Stimulated activated naive CD8-positive, alpha-beta T cell treated with anti-CD3 and anti-CD28 coated beads, Interleukin-15, Interleukin-2, amounts not matched to agents 100 ng/mL and 50 ng/mL, for 24 hours (primary cell): ENCODE results near the gene OR51V1.

Source experiments
- H3K27ac Mint-ChIP-seq: one replicate; pipeline ENCODE4 v1.8.0; 2021; ENCODE audit warnings: mild to moderate bottlenecking, mixed read lengths
- H3K27me3 Mint-ChIP-seq: one replicate; pipeline ENCODE4 v1.8.0; 2021; ENCODE audit warnings: mixed read lengths
- H3K36me3 Mint-ChIP-seq: one replicate; pipeline ENCODE4 v1.8.0; 2021; ENCODE audit warnings: low read depth, mixed read lengths
- H3K4me1 Mint-ChIP-seq: one replicate; pipeline ENCODE4 v1.8.0; 2021; ENCODE audit warnings: low read depth, mixed read lengths
- H3K4me3 Mint-ChIP-seq: one replicate; pipeline ENCODE4 v1.8.0; 2021; ENCODE audit warnings: mild to moderate bottlenecking, mixed read lengths
- H3K9me3 Mint-ChIP-seq: one replicate; pipeline ENCODE4 v1.8.0; 2021; ENCODE audit warnings: mixed read lengths

The OR51V1 gene

DNA sequence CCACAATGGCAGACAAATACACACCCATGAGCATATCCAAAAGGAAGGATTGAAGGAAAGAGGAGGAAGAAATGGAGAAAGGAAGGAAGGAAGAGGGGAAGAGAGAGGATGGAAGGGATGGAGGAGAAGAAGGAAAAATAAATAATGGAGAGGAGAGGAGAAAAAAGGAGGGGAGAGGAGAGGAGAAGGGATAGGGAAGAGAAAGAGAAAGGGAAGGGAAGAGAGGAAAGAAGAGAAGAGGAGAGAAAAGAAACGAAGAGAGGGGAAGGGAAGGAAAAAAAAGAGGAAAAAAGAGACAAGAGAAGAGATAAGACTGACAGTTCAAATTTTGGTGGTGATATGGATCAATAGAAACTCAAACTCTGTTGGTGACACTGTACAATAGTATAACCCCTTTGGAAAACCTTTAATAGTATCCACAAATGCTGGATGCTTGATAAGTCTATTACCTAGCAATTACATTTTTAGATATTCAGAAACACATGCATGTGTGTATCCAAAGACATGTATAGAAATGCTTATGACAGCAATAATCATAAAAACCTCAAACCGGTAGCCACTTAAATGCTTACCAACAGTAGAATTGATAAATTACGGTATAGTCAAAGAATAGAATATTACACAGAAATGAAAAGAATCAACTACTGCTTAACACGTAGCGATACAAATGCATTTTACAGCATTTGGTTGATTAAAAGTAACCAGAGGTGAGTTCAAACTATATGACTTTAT is 35.0 kb upstream of the OR51V1 start:
- H3K4me3 Mint-ChIP-seq, result no peak overlapping the region
- H3K27ac Mint-ChIP-seq, result no peak overlapping the region
- H3K36me3 Mint-ChIP-seq, result no peaks in the 10 kb centered on the region
- H3K9me3 Mint-ChIP-seq, result no peaks in the 10 kb centered on the region
- H3K27me3 Mint-ChIP-seq, result peaks cover 7% of the 10 kb centered on the region
- peaks cover 4% of the 10 kb centered on the region for H3K4me1 Mint-ChIP-seq

DNA sequence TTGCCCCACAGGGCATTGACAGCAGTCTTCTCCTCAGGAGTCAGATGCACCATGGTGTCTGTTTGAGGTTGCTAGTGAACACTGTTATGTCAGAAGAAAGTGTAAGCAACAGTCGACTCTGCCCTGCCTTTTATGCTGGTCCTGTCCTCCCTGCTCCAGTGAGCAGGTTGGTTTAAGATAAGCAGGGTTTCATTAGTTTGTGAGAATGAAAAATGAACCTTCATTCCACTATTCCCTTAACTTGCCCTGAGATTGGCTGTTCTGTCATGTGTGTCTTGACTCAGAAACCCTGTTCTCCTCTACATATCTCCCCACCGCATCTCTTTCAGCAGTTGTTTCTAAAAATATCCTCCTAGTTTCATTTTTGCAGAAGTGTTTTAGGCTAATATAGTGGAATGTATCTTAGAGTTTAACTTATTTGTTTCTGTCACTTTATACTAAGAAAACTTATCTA is 33.9 kb upstream of the OR51V1 start, which contains the start of gene HBD:
HBD (minus strand) TSS at position 103 of the 454 bp plus-strand sequence; CDS start at position 53, 50 bp downstream.
- peaks cover 4% of the 10 kb centered on the region for H3K4me1 Mint-ChIP-seq
- H3K27me3 Mint-ChIP-seq, result peaks cover 7% of the 10 kb centered on the region
- H3K36me3 Mint-ChIP-seq, result no peaks in the 10 kb centered on the region
- H3K4me3 Mint-ChIP-seq, result no peak within 1 kb of the TSS
- no peak within 1 kb of the TSS for H3K27ac Mint-ChIP-seq
- no peaks in the 10 kb centered on the region for H3K9me3 Mint-ChIP-seq

DNA sequence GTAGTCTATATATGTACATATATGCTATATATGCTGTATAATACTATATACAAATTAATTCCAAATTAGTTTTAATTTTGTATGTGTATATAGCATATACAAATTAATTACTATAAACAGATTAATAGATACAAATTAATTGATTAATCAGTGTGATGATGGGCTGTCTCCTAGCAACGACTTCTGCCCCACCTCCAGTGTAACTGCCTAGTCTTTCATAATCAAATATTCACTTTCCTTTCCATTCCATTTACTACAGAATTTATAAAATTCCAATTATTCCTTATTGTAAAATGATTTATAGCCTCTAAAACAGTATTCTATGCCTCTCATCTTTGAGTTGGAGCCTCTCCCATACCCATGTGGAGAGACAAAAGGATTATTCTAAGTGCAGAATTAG is 32.8 kb upstream of the OR51V1 start:
- peaks cover 4% of the 10 kb centered on the region for H3K4me1 Mint-ChIP-seq
- no peaks in the 10 kb centered on the region for H3K36me3 Mint-ChIP-seq
- peaks cover 7% of the 10 kb centered on the region for H3K27me3 Mint-ChIP-seq
- H3K4me3 Mint-ChIP-seq, result no peak overlapping the region
- no peak overlapping the region for H3K27ac Mint-ChIP-seq
- H3K9me3 Mint-ChIP-seq, result no peaks in the 10 kb centered on the region

DNA sequence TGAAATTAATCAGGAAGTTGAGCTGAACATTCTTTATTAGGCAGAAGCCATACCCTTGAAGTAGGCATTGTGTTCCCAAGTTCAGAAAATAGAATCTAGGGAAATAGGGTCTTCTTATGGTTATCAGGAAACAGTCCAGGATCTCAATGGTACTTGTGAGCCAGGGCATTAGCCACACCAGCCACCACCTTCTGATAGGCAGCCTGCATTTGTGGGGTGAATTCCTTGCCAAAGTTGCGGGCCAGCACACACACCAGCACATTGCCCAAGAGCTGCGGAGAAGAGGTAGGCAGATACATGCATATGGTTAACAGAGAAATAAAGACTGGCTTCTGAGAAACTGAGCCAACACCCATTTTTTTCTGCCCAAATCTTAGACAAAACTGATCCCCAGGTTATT is 32.3 kb upstream of the OR51V1 start:
- no peak overlapping the region for H3K4me3 Mint-ChIP-seq
- H3K27me3 Mint-ChIP-seq, result peaks cover 9% of the 10 kb centered on the region
- no peaks in the 10 kb centered on the region for H3K9me3 Mint-ChIP-seq
- no peak overlapping the region for H3K27ac Mint-ChIP-seq
- H3K36me3 Mint-ChIP-seq, result no peaks in the 10 kb centered on the region
- H3K4me1 Mint-ChIP-seq, result peaks cover 4% of the 10 kb centered on the region

DNA sequence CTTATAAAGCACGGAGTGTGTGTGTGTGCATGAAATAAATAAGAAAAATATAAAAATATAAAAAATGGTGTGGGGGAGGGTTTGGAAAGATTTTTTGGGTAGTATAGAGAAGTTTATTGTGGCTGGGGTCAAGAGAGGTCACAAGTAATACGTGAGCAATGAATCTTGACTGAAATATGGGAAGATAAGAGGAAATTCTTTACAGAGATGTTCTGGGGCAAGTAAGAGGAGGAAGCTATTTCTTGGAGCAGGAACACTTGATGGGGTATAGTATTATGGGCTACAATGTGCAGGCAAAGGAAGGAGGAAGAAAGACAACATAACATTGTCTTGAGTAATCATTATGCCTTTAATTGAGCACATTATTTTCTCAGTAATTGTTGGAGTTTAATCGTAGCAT is 31.7 kb upstream of the OR51V1 start:
- Mint-ChIP-seq H3K27ac (no peak overlapping the region), H3K4me3 (no peak overlapping the region), H3K27me3 (peaks cover 12% of the 10 kb centered on the region), H3K9me3 (no peaks in the 10 kb centered on the region), H3K36me3 (no peaks in the 10 kb centered on the region), H3K4me1 (peaks cover 4% of the 10 kb centered on the region)

DNA sequence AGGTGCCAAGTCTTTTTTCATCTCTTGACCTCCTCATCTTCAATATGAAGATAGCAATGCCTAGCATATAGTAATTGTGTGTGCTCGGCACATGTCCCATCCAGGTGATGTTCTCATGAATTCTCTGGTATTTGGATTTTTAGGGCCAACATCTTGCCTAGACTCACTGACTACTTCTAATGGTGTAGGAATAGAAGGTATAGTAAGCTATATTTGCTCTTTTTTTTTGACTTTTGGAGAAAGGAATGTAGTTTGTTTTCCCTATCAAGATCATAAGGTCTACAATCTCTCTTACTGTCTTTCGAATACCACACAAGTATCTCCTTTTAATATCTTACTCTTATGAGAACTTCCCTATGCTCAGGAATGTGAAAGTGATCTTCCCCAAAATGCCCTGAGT is 30.6 kb upstream of the OR51V1 start:
- no peaks in the 10 kb centered on the region for H3K36me3 Mint-ChIP-seq
- H3K4me3 Mint-ChIP-seq, result no peak overlapping the region
- peaks cover 4% of the 10 kb centered on the region for H3K4me1 Mint-ChIP-seq
- H3K9me3 Mint-ChIP-seq, result no peaks in the 10 kb centered on the region
- H3K27me3 Mint-ChIP-seq, result peaks cover 12% of the 10 kb centered on the region
- no peak overlapping the region for H3K27ac Mint-ChIP-seq

DNA sequence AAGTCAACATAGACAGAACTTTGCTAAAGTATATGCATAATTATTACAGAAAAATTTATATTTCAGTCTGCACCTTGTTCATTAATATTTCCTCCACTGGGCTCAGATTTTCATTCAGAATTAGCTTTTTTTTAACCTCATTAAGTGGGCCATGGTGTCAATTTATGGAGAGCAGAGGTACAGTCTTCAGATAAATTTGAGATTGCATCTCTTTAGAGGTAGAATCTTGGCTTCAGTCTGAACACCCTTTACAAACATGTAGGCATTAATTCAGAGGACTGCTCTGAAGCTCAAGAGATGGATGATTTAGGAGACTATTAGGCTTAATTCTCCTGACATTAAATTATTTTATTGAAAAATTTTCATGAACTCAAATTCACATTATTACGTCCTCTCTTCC is 29.8 kb upstream of the OR51V1 start:
- Mint-ChIP-seq H3K27ac (no peak overlapping the region), H3K4me3 (no peak overlapping the region), H3K36me3 (no peaks in the 10 kb centered on the region), H3K4me1 (peaks cover 4% of the 10 kb centered on the region), H3K9me3 (no peaks in the 10 kb centered on the region), H3K27me3 (peaks cover 7% of the 10 kb centered on the region)

DNA sequence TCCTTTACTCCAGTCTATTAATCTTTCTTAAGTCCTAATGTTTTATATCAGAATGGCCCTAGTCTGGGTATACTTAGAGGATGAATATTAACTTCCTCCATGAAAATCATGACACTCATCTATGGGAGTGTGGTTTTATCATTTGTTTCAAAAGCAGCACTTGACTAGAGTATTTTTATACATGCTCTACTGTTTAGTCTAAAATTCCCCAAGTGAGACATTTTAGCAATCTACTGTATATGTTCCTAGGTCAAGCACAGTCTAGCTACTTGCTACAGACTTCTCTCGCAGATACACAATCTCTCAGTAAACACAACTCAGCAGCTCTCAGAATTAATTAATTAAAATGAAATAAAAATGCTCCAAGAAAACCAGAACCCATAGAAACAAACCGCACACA is 29.3 kb upstream of the OR51V1 start:
- Mint-ChIP-seq H3K27me3 (peaks cover 5% of the 10 kb centered on the region), H3K4me1 (peaks cover 4% of the 10 kb centered on the region), H3K4me3 (no peak overlapping the region), H3K36me3 (no peaks in the 10 kb centered on the region), H3K27ac (no peak overlapping the region), H3K9me3 (no peaks in the 10 kb centered on the region)

DNA sequence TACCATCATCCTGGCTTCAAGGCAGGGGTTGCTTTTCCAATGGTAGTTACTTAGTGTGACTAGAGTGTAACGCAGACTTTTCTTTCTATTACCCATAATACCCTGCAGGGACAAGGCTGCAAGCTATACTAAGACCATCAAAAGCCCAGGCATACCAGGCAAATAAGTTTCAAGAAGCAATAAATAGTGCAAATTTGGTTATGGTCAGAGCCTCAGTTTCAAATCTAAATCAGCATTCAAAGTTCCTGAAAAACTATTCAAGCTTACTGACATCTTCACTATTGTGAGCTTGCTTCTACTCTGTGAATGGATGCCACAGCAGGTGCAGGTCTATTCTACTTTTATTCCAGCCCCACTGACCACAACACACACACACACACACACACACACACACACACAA is 28.9 kb upstream of the OR51V1 start:
- Mint-ChIP-seq H3K9me3 (no peaks in the 10 kb centered on the region), H3K27me3 (peaks cover 5% of the 10 kb centered on the region), H3K27ac (no peak overlapping the region), H3K36me3 (no peaks in the 10 kb centered on the region), H3K4me3 (no peak overlapping the region), H3K4me1 (peaks cover under 1% of the 10 kb centered on the region)

DNA sequence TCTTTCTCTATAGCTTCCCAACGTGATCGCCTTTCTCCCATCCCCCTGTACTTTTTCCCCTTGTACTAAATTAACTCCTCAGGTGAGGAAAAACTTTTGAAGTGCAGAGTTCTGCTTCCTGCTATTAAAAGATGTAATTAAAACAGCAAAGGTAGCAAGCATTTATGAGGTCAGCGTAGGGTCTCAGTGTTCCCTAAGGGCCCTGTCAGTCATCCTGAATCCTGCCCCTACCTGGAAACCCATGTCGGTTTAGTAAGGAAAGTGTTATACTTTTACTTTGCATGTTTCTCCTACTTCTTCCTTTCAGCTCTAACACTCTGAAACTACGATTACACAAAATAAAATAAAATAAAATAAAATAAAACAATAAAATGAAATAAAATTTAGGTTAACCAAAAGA is 27.6 kb upstream of the OR51V1 start:
- Mint-ChIP-seq H3K36me3 (no peaks in the 10 kb centered on the region), H3K9me3 (no peaks in the 10 kb centered on the region), H3K4me3 (no peak overlapping the region), H3K4me1 (no peaks in the 10 kb centered on the region), H3K27me3 (peaks cover 5% of the 10 kb centered on the region), H3K27ac (no peak overlapping the region)

DNA sequence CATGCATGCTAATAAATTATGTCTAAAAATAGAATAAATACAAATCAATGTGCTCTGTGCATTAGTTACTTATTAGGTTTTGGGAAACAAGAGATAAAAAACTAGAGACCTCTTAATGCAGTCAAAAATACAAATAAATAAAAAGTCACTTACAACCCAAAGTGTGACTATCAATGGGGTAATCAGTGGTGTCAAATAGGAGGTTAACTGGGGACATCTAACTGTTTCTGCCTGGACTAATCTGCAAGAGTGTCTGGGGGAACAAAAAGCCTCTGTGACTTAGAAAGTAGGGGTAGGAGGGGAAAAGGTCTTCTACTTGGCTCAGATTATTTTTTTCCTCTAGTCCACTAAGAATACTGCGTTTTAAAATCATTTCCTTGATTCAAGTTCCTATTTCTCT is 27.2 kb upstream of the OR51V1 start:
- H3K27me3 Mint-ChIP-seq, result peaks cover 5% of the 10 kb centered on the region
- no peaks in the 10 kb centered on the region for H3K36me3 Mint-ChIP-seq
- H3K4me1 Mint-ChIP-seq, result no peaks in the 10 kb centered on the region
- no peak overlapping the region for H3K4me3 Mint-ChIP-seq
- no peak overlapping the region for H3K27ac Mint-ChIP-seq
- no peaks in the 10 kb centered on the region for H3K9me3 Mint-ChIP-seq

DNA sequence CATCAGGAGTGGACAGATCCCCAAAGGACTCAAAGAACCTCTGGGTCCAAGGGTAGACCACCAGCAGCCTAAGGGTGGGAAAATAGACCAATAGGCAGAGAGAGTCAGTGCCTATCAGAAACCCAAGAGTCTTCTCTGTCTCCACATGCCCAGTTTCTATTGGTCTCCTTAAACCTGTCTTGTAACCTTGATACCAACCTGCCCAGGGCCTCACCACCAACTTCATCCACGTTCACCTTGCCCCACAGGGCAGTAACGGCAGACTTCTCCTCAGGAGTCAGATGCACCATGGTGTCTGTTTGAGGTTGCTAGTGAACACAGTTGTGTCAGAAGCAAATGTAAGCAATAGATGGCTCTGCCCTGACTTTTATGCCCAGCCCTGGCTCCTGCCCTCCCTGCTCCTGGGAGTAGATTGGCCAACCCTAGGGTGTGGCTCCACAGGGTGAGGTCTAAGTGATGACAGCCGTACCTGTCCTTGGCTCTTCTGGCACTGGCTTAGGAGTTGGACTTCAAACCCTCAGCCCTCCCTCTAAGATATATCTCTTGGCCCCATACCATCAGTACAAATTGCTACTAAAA is 26.3 kb upstream of the OR51V1 start, which contains the start of gene HBB:
HBB (minus strand) TSS at position 340 of the 579 bp plus-strand sequence; CDS start at position 290, 50 bp downstream.
- H3K27me3 Mint-ChIP-seq, result peaks cover 5% of the 10 kb centered on the region
- H3K27ac Mint-ChIP-seq, result no peak within 1 kb of the TSS
- no peak within 1 kb of the TSS for H3K4me3 Mint-ChIP-seq
- no peaks in the 10 kb centered on the region for H3K9me3 Mint-ChIP-seq
- no peaks in the 10 kb centered on the region for H3K4me1 Mint-ChIP-seq
- H3K36me3 Mint-ChIP-seq, result no peaks in the 10 kb centered on the region

DNA sequence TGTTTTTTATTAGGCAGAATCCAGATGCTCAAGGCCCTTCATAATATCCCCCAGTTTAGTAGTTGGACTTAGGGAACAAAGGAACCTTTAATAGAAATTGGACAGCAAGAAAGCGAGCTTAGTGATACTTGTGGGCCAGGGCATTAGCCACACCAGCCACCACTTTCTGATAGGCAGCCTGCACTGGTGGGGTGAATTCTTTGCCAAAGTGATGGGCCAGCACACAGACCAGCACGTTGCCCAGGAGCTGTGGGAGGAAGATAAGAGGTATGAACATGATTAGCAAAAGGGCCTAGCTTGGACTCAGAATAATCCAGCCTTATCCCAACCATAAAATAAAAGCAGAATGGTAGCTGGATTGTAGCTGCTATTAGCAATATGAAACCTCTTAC is 25.0 kb upstream of the OR51V1 start:
- no peaks in the 10 kb centered on the region for H3K4me1 Mint-ChIP-seq
- H3K4me3 Mint-ChIP-seq, result no peak overlapping the region
- no peaks in the 10 kb centered on the region for H3K36me3 Mint-ChIP-seq
- H3K27me3 Mint-ChIP-seq, result peaks cover 5% of the 10 kb centered on the region
- H3K27ac Mint-ChIP-seq, result no peak overlapping the region
- no peaks in the 10 kb centered on the region for H3K9me3 Mint-ChIP-seq

DNA sequence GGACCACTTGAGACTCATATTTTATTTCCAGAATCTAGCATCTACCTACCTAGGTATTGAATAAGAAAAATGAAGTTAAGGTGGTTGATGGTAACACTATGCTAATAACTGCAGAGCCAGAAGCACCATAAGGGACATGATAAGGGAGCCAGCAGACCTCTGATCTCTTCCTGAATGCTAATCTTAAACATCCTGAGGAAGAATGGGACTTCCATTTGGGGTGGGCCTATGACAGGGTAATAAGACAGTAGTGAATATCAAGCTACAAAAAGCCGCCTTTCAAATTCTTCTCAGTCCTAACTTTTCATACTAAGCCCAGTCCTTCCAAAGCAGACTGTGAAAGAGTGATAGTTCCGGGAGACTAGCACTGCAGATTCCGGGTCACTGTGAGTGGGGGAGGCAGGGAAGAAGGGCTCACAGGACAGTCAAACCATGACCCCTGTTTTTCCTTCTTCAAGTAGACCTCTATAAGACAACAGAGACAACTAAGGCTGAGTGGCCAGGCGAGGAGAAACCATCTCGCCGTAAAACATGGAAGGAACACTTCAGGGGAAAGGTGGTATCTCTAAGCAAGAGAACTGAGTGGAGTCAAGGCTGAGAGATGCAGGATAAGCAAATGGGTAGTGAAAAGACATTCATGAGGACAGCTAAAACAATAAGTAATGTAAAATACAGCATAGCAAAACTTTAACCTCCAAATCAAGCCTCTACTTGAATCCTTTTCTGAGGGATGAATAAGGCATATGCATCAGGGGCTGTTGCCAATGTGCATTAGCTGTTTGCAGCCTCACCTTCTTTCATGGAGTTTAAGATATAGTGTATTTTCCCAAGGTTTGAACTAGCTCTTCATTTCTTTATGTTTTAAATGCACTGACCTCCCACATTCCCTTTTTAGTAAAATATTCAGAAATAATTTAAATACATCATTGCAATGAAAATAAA is 24.3 kb upstream of the OR51V1 start:
- peaks cover 5% of the 10 kb centered on the region for H3K27me3 Mint-ChIP-seq
- no peaks in the 10 kb centered on the region for H3K4me1 Mint-ChIP-seq
- H3K36me3 Mint-ChIP-seq, result no peaks in the 10 kb centered on the region
- no peak overlapping the region for H3K27ac Mint-ChIP-seq
- H3K4me3 Mint-ChIP-seq, result no peak overlapping the region
- no peaks in the 10 kb centered on the region for H3K9me3 Mint-ChIP-seq

DNA sequence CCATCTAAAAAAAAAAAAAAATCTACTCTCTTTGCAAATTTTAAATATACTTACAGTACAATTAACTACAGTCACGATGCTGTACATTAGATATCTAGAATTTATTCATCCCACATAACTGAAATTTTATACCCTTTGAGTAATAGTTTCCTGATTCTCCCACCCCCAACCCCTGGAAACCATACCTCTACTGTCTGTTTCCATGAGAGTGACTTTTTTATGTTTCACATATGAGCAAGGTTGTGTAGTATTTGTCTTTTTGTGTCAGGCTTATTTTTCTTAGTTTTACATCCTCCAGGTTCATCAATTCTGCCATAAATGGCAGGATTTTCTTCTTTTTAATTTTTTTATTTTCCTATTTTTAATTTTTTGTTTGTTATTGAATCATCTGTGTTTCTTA is 23.2 kb upstream of the OR51V1 start:
- H3K4me1 Mint-ChIP-seq, result no peaks in the 10 kb centered on the region
- peaks cover 5% of the 10 kb centered on the region for H3K27me3 Mint-ChIP-seq
- no peak overlapping the region for H3K27ac Mint-ChIP-seq
- peaks cover 4% of the 10 kb centered on the region for H3K9me3 Mint-ChIP-seq
- H3K36me3 Mint-ChIP-seq, result no peaks in the 10 kb centered on the region
- no peak overlapping the region for H3K4me3 Mint-ChIP-seq
